Effector memory CD4-positive, alpha-beta T cell (primary cell): ENCODE data around the gene PCDHB16.
"Not testable (repeated sequence)": the region's sequence is repeated elsewhere in the genome, so short reads cannot be mapped to it uniquely, and the experiment has no call there.

Experiments
- DNase-seq, 3 donors: peaks; one replicate each; pipeline ENCODE4 v3.0.0-alpha.2; 2020
- H3K27ac ChIP-seq: 2 replicates; pipeline ENCODE4 v1.7.0; 2013; ENCODE audit warnings: mild to moderate bottlenecking, low read length, moderate library complexity; ENCODE audit not compliant: insufficient read depth, poor library complexity, severe bottlenecking
- H3K27me3 ChIP-seq: replicated peaks from 2 replicates; pipeline ENCODE4 v1.7.0; 2013; ENCODE audit warnings: mild to moderate bottlenecking, low read length; ENCODE audit not compliant: insufficient read depth, control insufficient read depth, poor library complexity, severe bottlenecking
- H3K36me3 ChIP-seq: 2 replicates; pipeline ENCODE4 v1.7.0; 2013; ENCODE audit warnings: mild to moderate bottlenecking, low read length, moderate library complexity; ENCODE audit not compliant: control insufficient read depth, insufficient read depth
- H3K4me1 ChIP-seq: 2 replicates; pipeline ENCODE4 v1.7.0; 2013; ENCODE audit warnings: low read length, mild to moderate bottlenecking; ENCODE audit not compliant: control insufficient read depth, insufficient read depth, poor library complexity, severe bottlenecking
- H3K4me3 ChIP-seq: 2 replicates; pipeline ENCODE4 v1.7.0; 2013; ENCODE audit warnings: low read length, low read depth, mild to moderate bottlenecking; ENCODE audit not compliant: insufficient read depth, poor library complexity, severe bottlenecking
- H3K9me3 ChIP-seq: 2 replicates; pipeline ENCODE4 v1.7.0; 2013; ENCODE audit warnings: mild to moderate bottlenecking, low read length, moderate library complexity; ENCODE audit not compliant: control insufficient read depth

PCDHB16 gene

DNA sequence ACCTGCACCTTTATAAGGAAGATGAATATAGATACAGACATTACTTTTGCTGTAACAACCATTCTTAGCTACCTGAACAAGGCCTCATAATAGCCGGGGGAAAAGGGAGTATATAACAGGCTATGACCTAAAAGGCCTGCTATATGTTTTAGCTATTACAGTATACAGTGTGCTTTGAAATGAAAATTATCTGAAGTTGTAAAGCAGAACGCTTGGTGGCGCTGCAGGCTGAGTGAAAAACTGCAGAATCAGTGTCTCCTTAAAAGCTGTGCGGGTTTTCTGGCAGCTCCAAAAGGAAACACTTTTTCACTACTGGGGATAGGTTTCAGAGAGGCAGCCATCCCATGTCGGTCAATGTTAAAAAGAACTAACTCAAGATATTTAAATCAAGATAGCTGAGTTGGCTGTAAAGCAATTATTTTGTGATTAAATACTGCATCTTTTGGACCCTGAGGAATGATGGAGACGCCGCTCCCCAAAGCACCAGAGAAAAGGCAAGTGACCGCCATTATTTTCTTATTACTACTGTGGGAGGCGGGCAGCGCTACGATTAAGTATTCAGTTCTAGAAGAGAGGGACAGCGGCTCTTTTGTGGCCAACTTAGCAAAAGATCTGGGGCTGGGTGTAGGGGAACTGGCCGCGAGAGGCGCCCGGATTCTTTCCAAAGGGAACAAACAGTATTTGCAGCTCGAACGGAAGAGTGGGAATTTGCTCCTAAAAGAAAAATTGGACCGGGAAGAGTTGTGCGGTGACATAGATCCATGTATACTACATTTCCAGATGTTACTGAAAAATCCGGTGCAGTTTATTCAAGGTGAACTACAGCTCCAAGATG, 26.4 kb upstream of the PCDHB16 start:
- no peak for DNase-seq
- Histone ChIP-seq H3K36me3 (no peaks in the 10 kb centered on the region), H3K9me3 (no peaks in the 10 kb centered on the region), H3K4me1 (no peaks in the 10 kb centered on the region), H3K27ac (no peak overlapping the region), H3K27me3 (peaks cover 7% of the 10 kb centered on the region), H3K4me3 (no peak overlapping the region)

DNA sequence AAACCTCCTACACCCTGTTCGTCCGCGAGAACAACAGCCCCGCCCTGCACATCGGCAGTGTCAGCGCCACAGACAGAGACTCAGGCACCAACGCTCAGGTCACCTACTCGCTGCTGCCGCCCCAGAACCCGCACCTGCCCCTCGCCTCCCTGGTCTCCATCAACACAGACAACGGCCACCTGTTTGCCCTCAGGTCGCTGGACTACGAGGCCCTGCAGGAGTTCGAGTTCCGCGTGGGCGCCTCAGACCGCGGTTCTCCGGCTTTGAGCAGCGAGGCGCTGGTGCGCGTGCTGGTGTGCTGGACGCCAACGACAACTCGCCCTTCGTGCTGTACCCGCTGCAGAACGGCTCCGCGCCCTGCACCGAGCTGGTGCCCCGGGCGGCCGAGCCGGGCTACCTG, 24.8 kb upstream of the PCDHB16 start:
- H3K4me1 ChIP-seq, DNase-seq, H3K4me3 ChIP-seq: not testable (repeated sequence)

DNA sequence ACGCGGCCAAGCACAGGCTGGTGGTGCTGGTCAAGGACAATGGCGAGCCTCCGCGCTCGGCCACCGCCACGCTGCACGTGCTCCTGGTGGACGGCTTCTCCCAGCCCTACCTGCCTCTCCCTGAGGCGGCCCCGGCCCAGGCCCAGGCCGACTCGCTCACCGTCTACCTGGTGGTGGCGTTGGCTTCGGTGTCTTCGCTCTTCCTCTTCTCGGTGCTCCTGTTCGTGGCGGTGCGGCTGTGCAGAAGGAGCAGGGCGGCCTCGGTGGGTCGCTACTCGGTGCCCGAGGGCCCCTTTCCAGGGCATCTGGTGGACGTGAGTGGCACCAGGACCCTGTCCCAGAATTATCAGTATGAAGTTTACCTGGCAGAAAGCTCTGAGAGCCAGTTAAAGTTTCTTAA, 24.3 kb upstream of the PCDHB16 start:
- not testable (repeated sequence) for H3K9me3 ChIP-seq, H3K4me3 ChIP-seq, H3K27me3 ChIP-seq, H3K36me3 ChIP-seq, DNase-seq, H3K4me1 ChIP-seq, H3K27ac ChIP-seq

More for the DNA sequence above, 24.8 kb upstream of the PCDHB16 start:
- not testable (repeated sequence) for H3K9me3 ChIP-seq, H3K27me3 ChIP-seq, H3K27ac ChIP-seq, H3K36me3 ChIP-seq

- DNase-seq = peak in 1 of 3 donors; percentile 3
- Histone ChIP-seq H3K9me3 (no peaks in the 10 kb centered on the region), H3K27me3 (peaks cover 9% of the 10 kb centered on the region), H3K27ac (no peak within 1 kb of the TSS), H3K4me1 (no peaks in the 10 kb centered on the region), H3K4me3 (no peak within 1 kb of the TSS), H3K36me3 (no peaks in the 10 kb centered on the region)
Observed at GRCh38 chr5:141172381-141173204, 9.6 kb upstream of the PCDHB16 start, which contains the start of gene PCDHB7. Gene PCDHB7, plus strand, starts transcription at chr5:141172644. Its CDS starts 192 bp downstream, at chr5:141172836.

GRCh38 chr5:141174291-141175104, 7.7 kb upstream of the PCDHB16 start:
- H3K27ac ChIP-seq, H3K9me3 ChIP-seq, H3K36me3 ChIP-seq, H3K4me3 ChIP-seq, DNase-seq, H3K4me1 ChIP-seq, H3K27me3 ChIP-seq: not testable (repeated sequence)

GRCh38 chr5:141175933-141176332, 6.3 kb upstream of the PCDHB16 start:
- Histone ChIP-seq H3K4me1 (no peaks in the 10 kb centered on the region), H3K27ac (no peak overlapping the region), H3K9me3 (no peaks in the 10 kb centered on the region), H3K4me3 (no peak overlapping the region), H3K27me3 (peaks cover 12% of the 10 kb centered on the region), H3K36me3 (no peaks in the 10 kb centered on the region)
- DNase-seq = no peak

DNA sequence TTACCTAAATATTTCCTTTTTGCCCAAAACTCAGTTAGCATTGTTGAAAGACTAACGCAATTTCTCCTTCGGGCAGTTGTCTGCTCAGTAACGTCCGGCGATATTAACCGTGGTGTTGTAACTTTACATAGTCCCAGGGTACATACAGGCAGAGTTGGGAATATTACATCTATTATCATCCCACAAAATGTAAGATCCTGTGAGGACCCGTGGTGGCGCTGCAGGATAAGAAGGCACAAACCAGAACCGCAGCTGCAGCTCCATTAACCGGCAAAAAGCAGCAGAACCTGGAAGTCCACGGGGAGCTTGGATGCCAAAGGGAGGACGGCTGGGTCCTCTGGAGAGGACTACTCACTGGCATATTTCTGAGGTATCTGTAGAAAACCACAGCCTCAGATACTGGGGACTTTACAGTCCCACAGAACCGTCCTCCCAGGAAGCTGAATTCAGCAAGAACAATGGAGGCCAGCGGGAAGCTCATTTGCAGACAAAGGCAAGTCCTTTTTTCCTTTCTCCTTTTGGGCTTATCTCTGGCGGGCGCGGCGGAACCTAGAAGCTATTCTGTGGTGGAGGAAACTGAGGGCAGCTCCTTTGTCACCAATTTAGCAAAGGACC, 4.5 kb upstream of the PCDHB16 start, which contains the start of gene PCDHB8:
Gene PCDHB8, plus strand, starts transcription at position 214 of the 615 bp plus-strand sequence. Its CDS starts 245 bp downstream, at position 459.
- not testable (repeated sequence) for H3K9me3 ChIP-seq, H3K4me3 ChIP-seq, DNase-seq, H3K36me3 ChIP-seq, H3K27ac ChIP-seq, H3K4me1 ChIP-seq
- peaks cover 14% of the 10 kb centered on the region for H3K27me3 ChIP-seq

DNA sequence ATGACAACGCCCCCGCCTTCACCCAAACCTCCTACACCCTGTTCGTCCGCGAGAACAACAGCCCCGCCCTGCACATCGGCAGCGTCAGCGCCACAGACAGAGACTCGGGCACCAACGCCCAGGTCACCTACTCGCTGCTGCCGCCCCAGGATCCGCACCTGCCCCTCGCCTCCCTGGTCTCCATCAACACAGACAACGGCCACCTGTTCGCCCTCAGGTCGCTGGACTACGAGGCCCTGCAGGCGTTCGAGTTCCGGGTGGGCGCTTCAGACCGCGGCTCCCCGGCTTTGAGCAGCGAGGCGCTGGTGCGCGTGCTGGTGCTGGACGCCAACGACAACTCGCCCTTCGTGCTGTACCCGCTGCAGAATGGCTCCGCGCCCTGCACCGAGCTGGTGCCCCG, 2.8 kb upstream of the PCDHB16 start:
- H3K4me3 ChIP-seq, DNase-seq, H3K4me1 ChIP-seq, H3K9me3 ChIP-seq, H3K27ac ChIP-seq, H3K36me3 ChIP-seq: not testable (repeated sequence)
- H3K27me3 ChIP-seq = peaks cover 14% of the 10 kb centered on the region

DNA sequence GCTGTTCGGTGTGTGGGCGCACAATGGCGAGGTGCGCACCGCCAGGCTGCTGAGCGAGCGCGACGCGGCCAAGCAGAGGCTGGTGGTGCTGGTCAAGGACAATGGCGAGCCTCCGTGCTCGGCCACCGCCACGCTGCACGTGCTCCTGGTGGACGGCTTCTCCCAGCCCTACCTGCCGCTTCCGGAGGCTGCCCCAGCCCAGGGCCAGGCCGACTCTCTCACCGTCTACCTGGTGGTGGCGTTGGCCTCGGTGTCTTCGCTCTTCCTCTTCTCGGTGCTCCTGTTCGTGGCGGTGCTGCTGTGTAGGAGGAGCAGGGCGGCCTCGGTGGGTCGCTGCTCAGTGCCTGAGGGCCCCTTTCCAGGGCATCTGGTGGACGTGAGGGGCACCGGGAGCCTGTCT, 2.3 kb upstream of the PCDHB16 start:
- H3K4me1 ChIP-seq, H3K27ac ChIP-seq, H3K36me3 ChIP-seq, H3K4me3 ChIP-seq, DNase-seq, H3K9me3 ChIP-seq: not testable (repeated sequence)
- peaks cover 14% of the 10 kb centered on the region for H3K27me3 ChIP-seq
